LNCaP clone FGC (cell line): ENCODE measurements around the gene HOXC10.
A peak's percentile ranks its signal among the peaks of the same experiment; 100 is the strongest.

Experiments used
- DNase-seq: peaks from one replicate; pipeline ENCODE4 v3.0.0-alpha.2; 2011; ENCODE audit warnings: low read depth
- H3K4me3 ChIP-seq: 2 replicates; pipeline ENCODE4 v1.5.1; 2011; ENCODE audit warnings: mild to moderate bottlenecking, low read depth, low read length, control low read depth
- CTCF ChIP-seq: IDR thresholded peaks from 2 replicates; pipeline ENCODE4 v1.5.1; 2012; ENCODE audit warnings: mild to moderate bottlenecking; ENCODE audit not compliant: control insufficient read depth, insufficient read depth; ENCODE audit errors: extremely low read depth

Gene HOXC10

GRCh38 chr12:53955036-53955775 lies 29.7 kb upstream of the HOXC10 start:
- TF ChIP-seq CTCF = no peak
- no peak for DNase-seq
- peak overlapping the region; percentile 46 for H3K4me3 ChIP-seq

GRCh38 chr12:53955776-53956250 lies 29.1 kb upstream of the HOXC10 start:
- TF ChIP-seq CTCF = no peak
- no peak overlapping the region for H3K4me3 ChIP-seq
- DNase-seq = no peak

GRCh38 chr12:53956251-53956887 lies 28.6 kb upstream of the HOXC10 start:
- no peak for DNase-seq
- H3K4me3 ChIP-seq = no peak overlapping the region
- TF ChIP-seq CTCF = no peak

- no peak for TF ChIP-seq CTCF
- no peak overlapping the region for H3K4me3 ChIP-seq
- DNase-seq = no peak
Measured at GRCh38 chr12:53956914-53957536, 27.9 kb upstream of the HOXC10 start.

GRCh38 chr12:53958128-53958527 lies 26.8 kb upstream of the HOXC10 start:
- no peak for TF ChIP-seq CTCF
- no peak overlapping the region for H3K4me3 ChIP-seq
- no peak for DNase-seq

- no peak for DNase-seq
- H3K4me3 ChIP-seq = no peak overlapping the region
- no peak for TF ChIP-seq CTCF
Measured at GRCh38 chr12:53959314-53959713, 25.6 kb upstream of the HOXC10 start.
